ENCODE measurements around the gene C20orf96. TPM values are rescaled to one million over a fixed set of nuclear protein-coding genes. Genes with fewer than 3 reads are reported as not detected.

The C20orf96 gene
- total RNA-seq, 1 experiment from 2014 or later: 20.5 TPM

DNA sequence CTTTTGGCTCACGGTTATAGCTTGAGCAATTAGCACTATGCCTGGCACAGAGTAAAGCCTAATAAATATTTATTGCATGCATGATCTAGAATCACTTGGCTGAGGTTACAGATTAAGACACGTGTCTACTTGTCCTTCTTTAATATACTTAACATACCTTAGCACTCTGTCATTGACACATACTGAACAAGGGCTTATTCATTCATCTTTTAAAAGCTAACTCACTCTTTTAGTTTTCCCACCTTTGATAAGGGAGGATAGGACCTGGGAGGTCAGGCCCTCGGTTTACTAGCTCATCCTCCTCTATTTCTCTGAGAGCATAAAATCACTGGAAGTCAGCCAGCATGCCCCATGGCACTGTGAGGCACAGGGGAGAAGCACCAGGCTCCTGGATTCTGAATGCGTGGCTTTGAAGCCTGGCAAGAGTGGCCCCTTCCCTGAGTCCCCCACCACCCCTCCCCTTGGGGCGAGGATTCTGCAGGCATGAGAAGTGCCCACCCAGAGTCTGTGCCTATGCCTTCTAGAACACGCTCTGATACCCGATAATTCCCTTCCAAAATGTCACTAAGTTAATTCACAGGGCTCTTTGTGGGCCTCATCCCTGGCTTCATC lies 18.0 kb upstream of the C20orf96 start:
- Histone ChIP-seq H3K27me3 (ENCODE audit: control insufficient read depth, insufficient read depth, low read length) (no peaks in the 10 kb centered on the region), H3K4me3 (ENCODE audit: low read depth in 2 of 2, low read length in 2 of 2) (no peak overlapping the region), H3K9me3 (ENCODE audit: control insufficient read depth, insufficient read depth, low read depth, low read length) (no peaks in the 10 kb centered on the region), H3K36me3 (ENCODE audit: control insufficient read depth, insufficient read depth, low read length) (no peaks in the 10 kb centered on the region), H3K4me1 (ENCODE audit: control insufficient read depth, insufficient read depth, low read length) (peaks cover 12% of the 10 kb centered on the region), H3K27ac (ENCODE audit: low read length) (peak overlapping the region; percentile 14; the same call in 1 of the 2 replicates)
- ATAC-seq (no peak), DNase-seq (ENCODE audit: low read depth, low spot score) (no peak)
- ChIA-PET CTCF (no interaction called here), POLR2A (no interaction called here)
- intact Hi-C loops (cut with micrococcal nuclease; ENCODE audit: unreplicated experiment) (no loop called here), in situ Hi-C loops (cut with HindIII; ENCODE audit: low pct_unique_long_range_greater_than_20kb, low sequenced_read_pairs) (no loop called here)
- TF ChIP-seq, protein P1, sequence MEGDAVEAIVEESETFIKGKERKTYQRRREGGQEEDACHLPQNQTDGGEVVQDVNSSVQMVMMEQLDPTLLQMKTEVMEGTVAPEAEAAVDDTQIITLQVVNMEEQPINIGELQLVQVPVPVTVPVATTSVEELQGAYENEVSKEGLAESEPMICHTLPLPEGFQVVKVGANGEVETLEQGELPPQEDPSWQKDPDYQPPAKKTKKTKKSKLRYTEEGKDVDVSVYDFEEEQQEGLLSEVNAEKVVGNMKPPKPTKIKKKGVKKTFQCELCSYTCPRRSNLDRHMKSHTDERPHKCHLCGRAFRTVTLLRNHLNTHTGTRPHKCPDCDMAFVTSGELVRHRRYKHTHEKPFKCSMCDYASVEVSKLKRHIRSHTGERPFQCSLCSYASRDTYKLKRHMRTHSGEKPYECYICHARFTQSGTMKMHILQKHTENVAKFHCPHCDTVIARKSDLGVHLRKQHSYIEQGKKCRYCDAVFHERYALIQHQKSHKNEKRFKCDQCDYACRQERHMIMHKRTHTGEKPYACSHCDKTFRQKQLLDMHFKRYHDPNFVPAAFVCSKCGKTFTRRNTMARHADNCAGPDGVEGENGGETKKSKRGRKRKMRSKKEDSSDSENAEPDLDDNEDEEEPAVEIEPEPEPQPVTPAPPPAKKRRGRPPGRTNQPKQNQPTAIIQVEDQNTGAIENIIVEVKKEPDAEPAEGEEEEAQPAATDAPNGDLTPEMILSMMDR (IDR thresholded peaks at IDR 0.05): no peak
- TF ChIP-seq TCF7L2 (IDR thresholded peaks at IDR 0.05; ENCODE audit: low read depth, low read length) (no peak), POLR2AphosphoS5 (IDR thresholded peaks at IDR 0.05; ENCODE audit: low read depth, low read length) (no peak), SIN3A (IDR thresholded peaks at IDR 0.05; ENCODE audit: borderline replicate concordance, insufficient read depth, low read depth, low read length) (no peak)
- TF ChIP-seq, protein P2, sequence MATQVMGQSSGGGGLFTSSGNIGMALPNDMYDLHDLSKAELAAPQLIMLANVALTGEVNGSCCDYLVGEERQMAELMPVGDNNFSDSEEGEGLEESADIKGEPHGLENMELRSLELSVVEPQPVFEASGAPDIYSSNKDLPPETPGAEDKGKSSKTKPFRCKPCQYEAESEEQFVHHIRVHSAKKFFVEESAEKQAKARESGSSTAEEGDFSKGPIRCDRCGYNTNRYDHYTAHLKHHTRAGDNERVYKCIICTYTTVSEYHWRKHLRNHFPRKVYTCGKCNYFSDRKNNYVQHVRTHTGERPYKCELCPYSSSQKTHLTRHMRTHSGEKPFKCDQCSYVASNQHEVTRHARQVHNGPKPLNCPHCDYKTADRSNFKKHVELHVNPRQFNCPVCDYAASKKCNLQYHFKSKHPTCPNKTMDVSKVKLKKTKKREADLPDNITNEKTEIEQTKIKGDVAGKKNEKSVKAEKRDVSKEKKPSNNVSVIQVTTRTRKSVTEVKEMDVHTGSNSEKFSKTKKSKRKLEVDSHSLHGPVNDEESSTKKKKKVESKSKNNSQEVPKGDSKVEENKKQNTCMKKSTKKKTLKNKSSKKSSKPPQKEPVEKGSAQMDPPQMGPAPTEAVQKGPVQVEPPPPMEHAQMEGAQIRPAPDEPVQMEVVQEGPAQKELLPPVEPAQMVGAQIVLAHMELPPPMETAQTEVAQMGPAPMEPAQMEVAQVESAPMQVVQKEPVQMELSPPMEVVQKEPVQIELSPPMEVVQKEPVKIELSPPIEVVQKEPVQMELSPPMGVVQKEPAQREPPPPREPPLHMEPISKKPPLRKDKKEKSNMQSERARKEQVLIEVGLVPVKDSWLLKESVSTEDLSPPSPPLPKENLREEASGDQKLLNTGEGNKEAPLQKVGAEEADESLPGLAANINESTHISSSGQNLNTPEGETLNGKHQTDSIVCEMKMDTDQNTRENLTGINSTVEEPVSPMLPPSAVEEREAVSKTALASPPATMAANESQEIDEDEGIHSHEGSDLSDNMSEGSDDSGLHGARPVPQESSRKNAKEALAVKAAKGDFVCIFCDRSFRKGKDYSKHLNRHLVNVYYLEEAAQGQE (IDR thresholded peaks at IDR 0.05; ENCODE audit: insufficient read depth in 1 of 2, low read depth in 2 of 2, low read length in 1 of 2): no peak
- no TSS peak for BruUV-seq (replicated peaks)

DNA sequence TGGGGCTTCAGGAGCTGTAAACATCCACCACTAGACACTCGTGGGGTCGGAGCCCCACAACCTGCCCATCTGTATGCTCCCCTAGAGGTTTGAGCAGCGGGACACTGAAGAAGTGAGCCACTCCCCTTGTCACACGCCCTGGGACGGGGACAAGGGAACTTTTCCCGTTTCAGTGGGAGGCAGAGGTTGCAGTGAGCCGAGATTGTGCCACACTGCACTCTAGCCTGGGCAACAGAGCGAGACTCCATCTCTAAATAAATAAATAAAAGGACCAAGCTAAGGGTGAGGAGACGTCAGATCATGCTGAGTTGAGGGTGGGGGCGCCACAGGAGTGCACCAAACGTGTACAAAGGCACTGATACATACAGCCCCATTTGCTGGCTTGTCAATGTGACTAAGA lies 15.2 kb upstream of the C20orf96 start:
- no peak for ATAC-seq
- CTCF ChIA-PET: no interaction called here

More for the DNA sequence above, 15.2 kb upstream of the C20orf96 start:
- intact Hi-C loops (cut with micrococcal nuclease; ENCODE audit: unreplicated experiment): no loop called here
- in situ Hi-C loops (cut with HindIII; ENCODE audit: low pct_unique_long_range_greater_than_20kb, low sequenced_read_pairs): no loop called here
- H3K4me1 ChIP-seq (ENCODE audit: control insufficient read depth, insufficient read depth, low read length): peaks cover 18% of the 10 kb centered on the region
- TF ChIP-seq, protein P1 (IDR thresholded peaks at IDR 0.05): no peak
- no peak for DNase-seq (ENCODE audit: low read depth, low spot score)
- H3K4me3 ChIP-seq (ENCODE audit: low read depth in 2 of 2, low read length in 2 of 2): no peak overlapping the region
- BruUV-seq (replicated peaks): no TSS peak
- H3K36me3 ChIP-seq (ENCODE audit: control insufficient read depth, insufficient read depth, low read length): no peaks in the 10 kb centered on the region
- POLR2A ChIA-PET: no interaction called here
- no peak overlapping the region for H3K27ac ChIP-seq (ENCODE audit: low read length)
- H3K27me3 ChIP-seq (ENCODE audit: control insufficient read depth, insufficient read depth, low read length): no peaks in the 10 kb centered on the region
- no peaks in the 10 kb centered on the region for H3K9me3 ChIP-seq (ENCODE audit: control insufficient read depth, insufficient read depth, low read depth, low read length)
